Measurements from ENCODE around the gene TRIM24.

The TRIM24 gene

DNA sequence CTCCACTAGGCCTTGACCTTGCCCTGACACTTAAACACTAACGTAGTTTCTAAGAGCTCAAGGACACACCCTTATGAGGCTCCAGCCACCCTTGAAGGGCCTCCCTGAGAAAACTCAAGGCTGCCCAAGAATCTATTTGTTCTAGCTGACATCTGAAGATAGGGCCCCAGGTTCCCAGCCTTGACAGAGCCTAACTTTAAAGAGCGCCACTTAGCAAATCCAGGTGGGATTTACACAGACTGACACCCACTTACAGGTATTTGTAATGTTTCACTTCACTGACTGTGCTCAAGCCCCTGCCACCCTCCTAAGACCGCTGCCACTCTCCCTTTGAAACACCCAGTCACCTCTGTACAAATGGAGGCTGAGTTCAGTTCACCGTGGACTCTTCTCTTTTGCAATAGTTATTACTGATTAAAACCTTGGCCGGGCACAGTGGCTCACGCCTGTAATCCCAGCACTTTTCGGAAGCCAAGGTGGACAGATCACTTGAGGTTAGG, 150.7 kb downstream of the TRIM24 start:
- peaks cover 31% of the 10 kb centered on the region for H3K9me3 Mint-ChIP-seq
- peak overlapping the region; percentile 88 for H3K27ac Mint-ChIP-seq
- H3K4me3 Mint-ChIP-seq, result no peak overlapping the region
- H3K36me3 Mint-ChIP-seq (ENCODE audit: low read depth), result no peaks in the 10 kb centered on the region
- no peak for DNase-seq
- peaks cover 6% of the 10 kb centered on the region for H3K27me3 Mint-ChIP-seq (ENCODE audit: low read depth, poor library complexity)
- H3K4me1 Mint-ChIP-seq, result peaks cover 38% of the 10 kb centered on the region
- no peak for TF ChIP-seq CTCF (IDR thresholded peaks at IDR 0.05)

DNA sequence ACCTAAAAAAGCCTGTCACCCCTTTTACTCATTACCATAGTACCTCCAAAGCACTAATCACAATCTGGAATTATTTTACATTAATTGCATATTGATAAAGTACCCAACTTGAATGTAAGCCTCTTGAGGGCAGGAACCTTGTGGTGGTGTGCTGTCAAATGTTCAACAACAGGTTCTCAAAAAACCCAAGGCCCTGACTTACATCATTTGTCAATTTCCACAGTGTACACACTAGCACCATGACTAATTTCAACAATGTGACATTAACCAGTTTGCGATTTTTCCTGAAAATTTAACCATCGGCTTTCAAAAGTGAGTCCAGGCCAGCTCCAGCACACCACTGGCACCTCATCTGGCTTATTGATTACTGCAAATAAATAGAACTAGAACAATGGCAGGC, 153.6 kb downstream of the TRIM24 start:
- no peak for TF ChIP-seq CTCF (IDR thresholded peaks at IDR 0.05)
- DNase-seq, result no peak
- Mint-ChIP-seq H3K4me1 (peaks cover 29% of the 10 kb centered on the region), H3K27ac (no peak overlapping the region), H3K27me3 (ENCODE audit: low read depth, poor library complexity) (peaks cover 3% of the 10 kb centered on the region), H3K36me3 (ENCODE audit: low read depth) (no peaks in the 10 kb centered on the region), H3K4me3 (no peak overlapping the region), H3K9me3 (peaks cover 27% of the 10 kb centered on the region)

DNA sequence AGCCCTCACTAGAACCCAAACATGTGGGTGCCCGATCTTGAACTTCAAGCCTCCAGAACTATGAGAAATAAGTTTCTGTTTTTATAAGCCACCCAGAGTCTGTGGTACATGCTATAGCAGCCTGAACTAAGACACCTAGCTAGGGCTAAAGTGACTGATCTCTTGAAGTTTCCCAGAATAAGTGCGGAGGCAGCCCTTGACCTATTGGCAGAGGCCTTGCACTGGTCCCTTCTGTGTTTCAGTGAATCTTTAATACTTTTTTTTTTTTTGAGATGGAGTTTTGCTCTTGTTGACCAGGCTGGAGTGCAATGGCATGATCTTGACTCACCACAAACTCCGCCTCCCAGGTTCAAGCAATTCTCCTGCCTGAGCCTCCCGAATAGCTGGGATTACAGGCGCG, 156.0 kb downstream of the TRIM24 start:
- Mint-ChIP-seq H3K9me3 (peaks cover 14% of the 10 kb centered on the region), H3K27ac (no peak overlapping the region), H3K27me3 (ENCODE audit: low read depth, poor library complexity) (peaks cover 2% of the 10 kb centered on the region), H3K36me3 (ENCODE audit: low read depth) (no peaks in the 10 kb centered on the region), H3K4me1 (peaks cover 20% of the 10 kb centered on the region), H3K4me3 (no peak overlapping the region)
- DNase-seq, result no peak
- no peak for TF ChIP-seq CTCF (IDR thresholded peaks at IDR 0.05)

- H3K27ac Mint-ChIP-seq, result peak overlapping the region; percentile 19
- DNase-seq, result no peak
- H3K9me3 Mint-ChIP-seq, result peaks cover 5% of the 10 kb centered on the region
- no peak for TF ChIP-seq CTCF (IDR thresholded peaks at IDR 0.05)
- no peaks in the 10 kb centered on the region for H3K36me3 Mint-ChIP-seq (ENCODE audit: low read depth)
- H3K4me3 Mint-ChIP-seq, result no peak overlapping the region
- peaks cover 11% of the 10 kb centered on the region for H3K4me1 Mint-ChIP-seq
- peaks cover 2% of the 10 kb centered on the region for H3K27me3 Mint-ChIP-seq (ENCODE audit: low read depth, poor library complexity)
Observed at GRCh38 chr7:138618506-138618905, 158.4 kb downstream of the TRIM24 start.

DNA sequence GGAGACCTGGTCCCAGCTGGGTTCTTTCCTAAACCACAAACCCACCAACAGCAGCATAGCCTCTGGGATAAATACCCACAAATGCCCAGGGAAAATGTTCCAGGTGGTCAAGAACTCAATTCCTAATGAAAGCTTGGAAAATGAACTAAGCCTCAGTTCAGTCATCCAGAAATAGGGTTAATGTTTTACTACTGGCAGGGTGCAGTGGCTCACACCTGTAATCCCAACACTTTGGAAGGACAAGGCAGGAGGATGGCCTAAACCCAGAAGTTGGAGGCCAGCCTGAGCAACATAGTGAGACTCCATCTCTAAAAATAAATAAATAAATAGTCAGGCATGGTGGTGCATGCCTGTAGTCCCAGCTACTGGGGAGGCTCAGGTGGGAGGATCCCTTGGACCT, 158.9 kb downstream of the TRIM24 start:
- no peaks in the 10 kb centered on the region for H3K36me3 Mint-ChIP-seq (ENCODE audit: low read depth)
- peaks cover 10% of the 10 kb centered on the region for H3K4me1 Mint-ChIP-seq
- H3K4me3 Mint-ChIP-seq, result no peak overlapping the region
- peaks cover under 1% of the 10 kb centered on the region for H3K9me3 Mint-ChIP-seq
- H3K27ac Mint-ChIP-seq, result no peak overlapping the region
- H3K27me3 Mint-ChIP-seq (ENCODE audit: low read depth, poor library complexity), result no peaks in the 10 kb centered on the region
- DNase-seq, result no peak
- TF ChIP-seq CTCF (IDR thresholded peaks at IDR 0.05), result no peak

GRCh38 chr7:138622841-138623240, 162.8 kb downstream of the TRIM24 start:
- H3K4me3 Mint-ChIP-seq, result no peak overlapping the region
- no peaks in the 10 kb centered on the region for H3K27me3 Mint-ChIP-seq (ENCODE audit: low read depth, poor library complexity)
- H3K9me3 Mint-ChIP-seq, result no peaks in the 10 kb centered on the region
- H3K4me1 Mint-ChIP-seq, result peaks cover 9% of the 10 kb centered on the region
- no peak for TF ChIP-seq CTCF (IDR thresholded peaks at IDR 0.05)
- no peak overlapping the region for H3K27ac Mint-ChIP-seq
- no peak for DNase-seq
- no peaks in the 10 kb centered on the region for H3K36me3 Mint-ChIP-seq (ENCODE audit: low read depth)
